GM12878 (cell line): ENCODE measurements around the gene NPDC1. TPM values are rescaled to one million over a fixed set of nuclear protein-coding genes. Genes with fewer than 3 reads are reported as not detected.

Experiments
- FOS ChIP-seq: IDR thresholded peaks from 3 replicates; pipeline ENCODE4 v1.6.1; 2011; ENCODE audit warnings: borderline replicate concordance; ENCODE audit not compliant: insufficient read length; ENCODE audit errors: extremely low read depth
- JUNB ChIP-seq: IDR thresholded peaks from 2 replicates; pipeline ENCODE4 v1.6.1; 2016; ENCODE audit warnings: antibody characterized with exemption, mild to moderate bottlenecking
- SRF ChIP-seq, 2 experiments: IDR thresholded peaks; 2 replicates each; pipeline ENCODE4 v1.6.1; 2011; ENCODE audit warnings: low read depth in 2 of 2, low read length in 2 of 2, mild to moderate bottlenecking in 1 of 2, moderate library complexity in 1 of 2
- STAT1 ChIP-seq: fragments of 450-650 bp; conservative IDR thresholded peaks from 2 replicates; pipeline ENCODE4 v1.6.1; 2014; ENCODE audit warnings: antibody characterized with exemption, mild to moderate bottlenecking
- TBL1XR1 ChIP-seq: IDR thresholded peaks from 2 replicates; pipeline ENCODE4 v1.6.1; 2012; ENCODE audit warnings: low read depth, low read length, improper control_type of control experiment
- TCF12 ChIP-seq: IDR thresholded peaks from 2 replicates; pipeline ENCODE4 v1.6.1; 2011; ENCODE audit warnings: low read depth, mild to moderate bottlenecking, low read length
- polyA plus RNA-seq, 11 experiments: library from polyadenylated mRNA; depleted of rRNA in 4 of 11; unstranded in 6 of 11; stranded (reverse) in 5 of 11; fragments of >200 nt; fragmentation: Nextera tagmentation in 4 of 11; fragmentation: Illumina TruSeq in 1 of 11; extraction: Ambion mirVana in 4 of 11; extraction: Trizol in 1 of 11; gene quantifications; 1 replicate in 1 of 11; 2 replicates in 10 of 11; pipeline versions ENCODE4 v1.2.1 to v1.2.3, GENCODE V29; 2011 to 2016; ENCODE audit warnings: inconsistent platforms in 2 of 11, missing spikeins in 2 of 11, low read depth in 1 of 11
- total RNA-seq, 4 experiments: library from RNA; depleted of rRNA in 3 of 4; stranded (reverse); fragments of >200 nt in 3 of 4; fragmentation: Illumina TruSeq in 1 of 4; extraction: Trizol in 1 of 4; gene quantifications; 2 replicates each; pipeline versions ENCODE4 v1.2.1 to v1.2.3, GENCODE V29; 2013 to 2021
- TF ChIP-seq, protein P1 (sequence below): IDR thresholded peaks from 2 replicates; pipeline ENCODE4 v1.6.1; 2012; ENCODE audit warnings: mild to moderate bottlenecking, low read depth, low read length

Gene NPDC1
- total and polyA plus RNA-seq, 10 of the 15 experiments (the other 5 are each of a cell fraction or from before 2014, with no cell fraction given): 0.04 to 1.7 (median 0.77) TPM; not detected in 2

DNA sequence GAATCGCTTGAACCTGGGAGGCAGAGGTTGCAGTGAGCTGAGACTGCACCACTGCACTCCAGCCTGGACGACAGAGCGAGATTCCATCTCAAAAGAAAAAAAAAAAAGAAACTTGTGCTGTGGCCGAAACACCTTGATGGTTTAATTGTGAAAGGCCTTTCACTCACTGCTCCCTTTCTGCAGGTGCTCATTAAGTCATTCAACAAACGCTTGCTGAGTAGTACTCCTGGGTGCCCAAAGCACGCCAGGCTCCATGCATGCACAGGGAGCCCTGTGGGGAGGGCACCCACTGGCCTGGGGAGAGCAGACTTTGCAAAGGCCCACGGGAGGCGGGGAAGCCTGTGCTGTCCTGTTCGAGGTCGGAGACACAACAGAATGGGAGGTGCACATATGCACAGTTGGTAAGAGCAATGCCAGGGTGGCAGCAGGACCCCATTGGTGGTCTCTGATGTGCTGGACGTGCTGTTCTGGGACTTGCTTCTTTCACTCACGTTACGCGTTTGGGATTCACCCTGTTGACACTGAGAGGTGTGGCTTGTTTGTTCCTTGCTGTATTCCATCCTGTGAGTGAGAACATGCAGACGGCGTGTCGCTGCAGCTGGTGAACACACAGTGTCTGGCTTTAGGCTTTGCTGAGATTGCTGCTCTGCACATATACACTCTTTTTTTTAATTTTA is 10.9 kb upstream of the NPDC1 start (continued):
- TF ChIP-seq STAT1: no peak
- TF ChIP-seq FOS: no peak
- TF ChIP-seq, protein P1, sequence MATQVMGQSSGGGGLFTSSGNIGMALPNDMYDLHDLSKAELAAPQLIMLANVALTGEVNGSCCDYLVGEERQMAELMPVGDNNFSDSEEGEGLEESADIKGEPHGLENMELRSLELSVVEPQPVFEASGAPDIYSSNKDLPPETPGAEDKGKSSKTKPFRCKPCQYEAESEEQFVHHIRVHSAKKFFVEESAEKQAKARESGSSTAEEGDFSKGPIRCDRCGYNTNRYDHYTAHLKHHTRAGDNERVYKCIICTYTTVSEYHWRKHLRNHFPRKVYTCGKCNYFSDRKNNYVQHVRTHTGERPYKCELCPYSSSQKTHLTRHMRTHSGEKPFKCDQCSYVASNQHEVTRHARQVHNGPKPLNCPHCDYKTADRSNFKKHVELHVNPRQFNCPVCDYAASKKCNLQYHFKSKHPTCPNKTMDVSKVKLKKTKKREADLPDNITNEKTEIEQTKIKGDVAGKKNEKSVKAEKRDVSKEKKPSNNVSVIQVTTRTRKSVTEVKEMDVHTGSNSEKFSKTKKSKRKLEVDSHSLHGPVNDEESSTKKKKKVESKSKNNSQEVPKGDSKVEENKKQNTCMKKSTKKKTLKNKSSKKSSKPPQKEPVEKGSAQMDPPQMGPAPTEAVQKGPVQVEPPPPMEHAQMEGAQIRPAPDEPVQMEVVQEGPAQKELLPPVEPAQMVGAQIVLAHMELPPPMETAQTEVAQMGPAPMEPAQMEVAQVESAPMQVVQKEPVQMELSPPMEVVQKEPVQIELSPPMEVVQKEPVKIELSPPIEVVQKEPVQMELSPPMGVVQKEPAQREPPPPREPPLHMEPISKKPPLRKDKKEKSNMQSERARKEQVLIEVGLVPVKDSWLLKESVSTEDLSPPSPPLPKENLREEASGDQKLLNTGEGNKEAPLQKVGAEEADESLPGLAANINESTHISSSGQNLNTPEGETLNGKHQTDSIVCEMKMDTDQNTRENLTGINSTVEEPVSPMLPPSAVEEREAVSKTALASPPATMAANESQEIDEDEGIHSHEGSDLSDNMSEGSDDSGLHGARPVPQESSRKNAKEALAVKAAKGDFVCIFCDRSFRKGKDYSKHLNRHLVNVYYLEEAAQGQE: no peak
- TF ChIP-seq SRF (IDR thresholded peaks at IDR 0.05; ENCODE audit: low read depth in 2 of 2, low read length in 2 of 2): no peak
- TF ChIP-seq TCF12: no peak
- TF ChIP-seq TBL1XR1: no peak
- TF ChIP-seq JUNB: no peak
- TF ChIP-seq, all 136 proteins: peak for 0
